ACC112 (cell line): ENCODE measurements around the gene FMNL2.

Source experiments
- H2AFZ ChIP-seq: fragments of 200-600 bp; sonication (generic); one replicate; pipeline ENCODE4 v1.6.0; 2017; ENCODE audit warnings: antibody characterized with exemption, low read length; ENCODE audit not compliant: unreplicated experiment
- H3K27ac ChIP-seq: fragments of 200-600 bp; sonication (generic); 2 replicates; pipeline ENCODE4 v1.5.1; 2014; ENCODE audit warnings: low read depth, mild to moderate bottlenecking, antibody characterized with exemption, low read length, moderate library complexity
- H3K27me3 ChIP-seq: fragments of 200-600 bp; sonication (generic); 2 replicates; pipeline ENCODE4 v1.6.1; 2014; ENCODE audit warnings: mild to moderate bottlenecking, antibody characterized with exemption, low read length, moderate library complexity, mixed read lengths; ENCODE audit not compliant: insufficient read depth
- H3K36me3 ChIP-seq: fragments of 200-600 bp; sonication (generic); 2 replicates; pipeline ENCODE4 v1.6.1; 2016; ENCODE audit warnings: mild to moderate bottlenecking, antibody characterized with exemption, low read length, moderate library complexity, mixed read lengths; ENCODE audit not compliant: insufficient read depth
- H3K4me1 ChIP-seq: fragments of 200-600 bp; sonication (generic); one replicate; pipeline ENCODE4 v1.6.1; 2016; ENCODE audit warnings: low read length, mixed read lengths; ENCODE audit not compliant: insufficient read depth, unreplicated experiment, control insufficient read depth
- H3K4me3 ChIP-seq: fragments of 200-600 bp; sonication (generic); 2 replicates; pipeline ENCODE4 v1.5.1; 2014; ENCODE audit warnings: mild to moderate bottlenecking, low read depth, low read length
- H3K79me2 ChIP-seq: fragments of 200-600 bp; sonication (generic); one replicate; pipeline ENCODE4 v1.6.0; 2016; ENCODE audit warnings: low read length; ENCODE audit not compliant: control insufficient read depth, unreplicated experiment, insufficient read depth

FMNL2 gene

DNA sequence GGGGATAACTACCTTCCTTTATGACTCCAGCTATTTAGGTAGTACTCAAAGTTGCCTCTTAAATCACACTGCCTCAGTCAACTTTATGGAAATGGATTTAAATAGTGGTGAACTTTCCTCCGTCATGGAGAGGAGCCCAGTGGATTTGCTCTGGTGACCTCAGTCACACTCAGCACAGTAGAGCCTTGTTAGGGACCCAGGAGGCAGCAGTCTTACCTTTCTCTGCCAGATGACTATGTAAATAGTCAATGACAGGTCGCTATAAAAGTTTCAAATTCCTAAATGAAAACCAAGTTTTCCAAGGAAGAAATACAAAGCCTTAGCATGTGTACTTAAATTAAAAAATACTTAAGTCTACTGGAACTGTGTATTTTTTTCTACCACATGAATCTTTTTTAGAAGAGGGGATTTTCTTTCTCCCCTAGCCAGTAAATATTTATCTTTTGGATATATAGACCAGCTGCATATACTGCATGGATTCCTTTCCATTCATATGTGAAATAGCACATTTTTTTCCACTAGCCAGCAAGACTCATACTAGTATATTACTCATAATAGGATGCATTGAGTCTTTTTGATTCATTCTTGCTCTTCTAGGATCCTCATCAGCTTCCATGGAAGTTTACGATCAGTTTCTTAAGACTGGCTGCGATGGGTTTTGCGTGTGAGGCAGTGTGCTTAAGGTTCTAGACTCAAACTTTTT lies 147.1 kb downstream of the FMNL2 start:
- Histone ChIP-seq H2AFZ (no peak overlapping the region), H3K36me3 (no peaks in the 10 kb centered on the region), H3K79me2 (peaks cover 48% of the 10 kb centered on the region), H3K4me1 (peaks cover 18% of the 10 kb centered on the region), H3K27ac (no peak overlapping the region), H3K27me3 (no peaks in the 10 kb centered on the region), H3K4me3 (no peak overlapping the region)

DNA sequence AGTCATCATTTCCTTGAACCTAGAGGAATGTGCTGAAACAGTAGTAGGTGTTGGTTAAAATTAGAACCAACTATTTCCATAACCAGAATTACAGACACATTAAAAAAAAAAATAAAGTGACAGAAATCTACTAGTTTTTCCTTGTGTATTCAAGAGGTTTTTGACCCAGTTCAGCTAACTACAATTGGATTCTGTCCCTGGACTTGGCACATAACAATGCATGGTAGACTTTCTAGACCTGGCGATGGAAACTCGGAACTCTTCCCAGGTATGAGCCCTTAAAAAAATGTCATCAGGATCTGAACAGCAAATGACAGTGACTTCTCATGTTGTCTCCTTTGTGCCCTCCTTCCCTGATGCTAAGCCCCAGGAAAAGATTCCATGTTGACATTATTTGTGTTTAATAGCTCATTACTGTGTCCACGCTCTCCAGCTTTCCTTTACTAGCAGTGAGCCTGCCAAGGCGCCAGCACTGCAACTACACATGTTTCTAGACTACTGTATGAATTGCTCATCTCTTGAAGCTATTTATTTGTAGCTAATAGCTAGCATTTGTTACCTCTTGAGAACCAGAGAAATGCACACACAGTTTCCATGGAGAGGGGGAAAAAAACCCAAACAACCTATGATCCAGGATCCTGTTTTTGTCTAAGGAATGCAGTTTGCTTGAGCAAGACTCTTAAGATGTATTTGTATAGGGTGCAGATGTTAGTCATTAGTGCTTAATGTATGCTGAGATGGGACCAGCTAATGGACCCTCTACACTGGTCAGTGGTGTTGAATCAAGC lies 148.5 kb downstream of the FMNL2 start:
- no peak overlapping the region for H3K4me3 ChIP-seq
- no peaks in the 10 kb centered on the region for H3K36me3 ChIP-seq
- peaks cover 15% of the 10 kb centered on the region for H3K4me1 ChIP-seq
- H3K79me2 ChIP-seq: peaks cover 45% of the 10 kb centered on the region
- H2AFZ ChIP-seq: no peak overlapping the region
- no peaks in the 10 kb centered on the region for H3K27me3 ChIP-seq
- no peak overlapping the region for H3K27ac ChIP-seq

DNA sequence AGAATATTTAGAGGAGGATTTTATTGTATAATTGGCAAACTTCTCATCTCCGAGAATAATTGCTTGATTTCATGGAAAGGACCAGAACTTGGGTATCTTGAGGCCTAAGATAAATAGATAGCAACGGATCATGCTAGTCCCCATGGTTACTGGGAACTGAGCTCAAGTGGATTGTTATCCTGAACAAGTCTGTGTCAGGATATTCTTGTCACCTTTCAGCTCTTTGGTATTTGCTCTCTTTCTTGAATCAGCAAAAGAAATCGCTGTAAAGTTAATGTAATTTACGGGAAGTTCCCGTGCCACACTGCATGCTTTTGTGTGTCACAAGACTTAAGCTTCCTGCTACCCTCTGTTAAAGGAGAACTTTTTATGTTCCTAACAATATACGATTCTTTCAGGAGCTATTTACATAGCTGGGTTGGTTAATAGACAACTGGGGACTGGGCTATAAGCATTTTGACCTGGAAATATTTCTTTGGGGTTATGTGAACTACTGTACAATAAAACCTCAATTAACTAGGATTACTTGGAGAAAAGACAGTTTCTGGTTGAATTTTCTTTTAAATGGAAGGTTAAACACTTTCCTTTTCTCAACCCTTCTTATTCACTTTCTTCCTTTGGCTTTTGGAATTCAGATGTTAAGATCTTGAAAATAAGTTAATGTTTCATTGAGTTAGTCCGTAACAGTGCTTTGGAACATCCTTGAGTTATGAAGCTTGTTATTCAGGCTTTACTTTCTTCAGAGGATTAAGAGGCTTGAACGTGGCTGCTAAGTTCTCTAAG lies 151.2 kb downstream of the FMNL2 start:
- Histone ChIP-seq H2AFZ (no peak overlapping the region), H3K79me2 (peaks cover 53% of the 10 kb centered on the region), H3K27ac (no peak overlapping the region), H3K4me1 (peaks cover 22% of the 10 kb centered on the region), H3K36me3 (no peaks in the 10 kb centered on the region), H3K4me3 (no peak overlapping the region), H3K27me3 (no peaks in the 10 kb centered on the region)

DNA sequence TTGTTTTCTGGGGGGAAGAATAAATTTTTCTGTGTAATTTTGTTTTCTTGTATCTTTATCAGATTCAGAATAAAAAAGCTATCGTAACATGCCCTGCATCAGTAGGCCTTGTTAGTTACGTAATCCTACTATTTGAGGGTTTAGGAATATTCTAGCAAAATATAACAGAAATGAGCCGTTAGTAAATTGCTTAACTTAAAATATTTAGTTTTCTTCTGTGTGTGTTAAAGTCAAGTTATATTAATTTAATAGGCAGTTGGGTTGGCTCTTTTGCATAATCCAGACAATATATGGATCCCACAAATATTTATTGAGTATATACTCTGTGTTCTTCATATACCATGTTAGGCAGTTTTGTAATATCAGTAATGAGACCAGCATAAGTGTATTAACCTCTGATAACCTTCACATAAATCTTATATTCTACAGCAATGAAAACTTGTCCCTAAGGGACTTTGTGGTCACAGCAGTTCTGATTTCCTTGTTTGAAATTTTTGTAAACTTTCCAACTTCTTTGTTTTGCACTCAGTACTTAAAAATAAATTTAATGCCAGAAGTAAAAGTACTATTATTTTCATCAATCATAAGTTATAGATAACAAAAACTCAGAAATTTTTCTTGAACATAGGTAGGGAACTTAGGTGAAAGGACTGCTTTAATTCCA lies 151.9 kb downstream of the FMNL2 start:
- no peak overlapping the region for H3K27ac ChIP-seq
- H3K79me2 ChIP-seq: peaks cover 49% of the 10 kb centered on the region
- peaks cover 22% of the 10 kb centered on the region for H3K4me1 ChIP-seq
- H3K27me3 ChIP-seq: no peaks in the 10 kb centered on the region
- H3K4me3 ChIP-seq: no peak overlapping the region
- no peaks in the 10 kb centered on the region for H3K36me3 ChIP-seq
- no peak overlapping the region for H2AFZ ChIP-seq

DNA sequence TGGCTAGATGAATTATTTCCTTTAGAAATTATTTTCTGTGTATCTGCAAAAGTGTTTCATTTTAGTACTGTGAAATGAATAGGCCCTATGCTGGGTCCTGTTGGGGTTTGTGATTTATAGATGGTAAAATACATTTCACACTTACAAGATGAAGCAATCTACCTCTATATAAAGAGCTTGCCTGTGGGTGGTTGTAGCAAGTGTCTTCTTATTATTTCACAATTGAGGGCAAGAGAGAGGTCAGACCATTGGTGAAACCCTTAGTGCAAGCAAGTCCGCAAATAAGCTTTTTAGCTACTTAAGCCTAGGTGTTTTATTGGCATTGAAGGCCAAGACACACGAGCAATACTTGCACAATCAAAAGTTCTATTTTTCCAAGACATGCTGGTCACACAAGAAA lies 153.1 kb downstream of the FMNL2 start:
- Histone ChIP-seq H3K4me1 (peaks cover 27% of the 10 kb centered on the region), H3K27me3 (no peaks in the 10 kb centered on the region), H3K4me3 (no peak overlapping the region), H3K36me3 (no peaks in the 10 kb centered on the region), H3K27ac (no peak overlapping the region), H3K79me2 (peaks cover 46% of the 10 kb centered on the region), H2AFZ (no peak overlapping the region)

DNA sequence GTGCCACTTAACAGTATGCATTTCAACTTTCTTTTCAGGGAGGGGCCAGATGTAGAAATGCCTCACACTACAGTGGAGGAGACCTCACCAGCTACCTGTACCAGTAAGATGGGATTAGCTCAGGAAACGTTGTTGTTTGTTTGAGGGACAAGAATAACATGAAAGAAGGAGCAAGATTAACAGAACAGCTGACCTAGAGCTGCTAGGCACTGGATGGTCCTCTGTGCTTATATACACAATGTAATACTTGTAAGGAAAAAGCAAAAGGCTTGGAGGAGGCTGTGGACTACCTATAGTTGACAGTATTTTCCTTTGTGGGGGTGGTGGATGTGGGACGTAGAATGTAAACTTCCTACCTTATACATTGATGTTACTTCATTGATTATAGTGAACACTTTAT lies 154.4 kb downstream of the FMNL2 start:
- no peak overlapping the region for H3K4me3 ChIP-seq
- H3K4me1 ChIP-seq: peaks cover 40% of the 10 kb centered on the region
- no peak overlapping the region for H3K27ac ChIP-seq
- H3K79me2 ChIP-seq: peaks cover 50% of the 10 kb centered on the region
- H2AFZ ChIP-seq: no peak overlapping the region
- no peaks in the 10 kb centered on the region for H3K27me3 ChIP-seq
- H3K36me3 ChIP-seq: no peaks in the 10 kb centered on the region

DNA sequence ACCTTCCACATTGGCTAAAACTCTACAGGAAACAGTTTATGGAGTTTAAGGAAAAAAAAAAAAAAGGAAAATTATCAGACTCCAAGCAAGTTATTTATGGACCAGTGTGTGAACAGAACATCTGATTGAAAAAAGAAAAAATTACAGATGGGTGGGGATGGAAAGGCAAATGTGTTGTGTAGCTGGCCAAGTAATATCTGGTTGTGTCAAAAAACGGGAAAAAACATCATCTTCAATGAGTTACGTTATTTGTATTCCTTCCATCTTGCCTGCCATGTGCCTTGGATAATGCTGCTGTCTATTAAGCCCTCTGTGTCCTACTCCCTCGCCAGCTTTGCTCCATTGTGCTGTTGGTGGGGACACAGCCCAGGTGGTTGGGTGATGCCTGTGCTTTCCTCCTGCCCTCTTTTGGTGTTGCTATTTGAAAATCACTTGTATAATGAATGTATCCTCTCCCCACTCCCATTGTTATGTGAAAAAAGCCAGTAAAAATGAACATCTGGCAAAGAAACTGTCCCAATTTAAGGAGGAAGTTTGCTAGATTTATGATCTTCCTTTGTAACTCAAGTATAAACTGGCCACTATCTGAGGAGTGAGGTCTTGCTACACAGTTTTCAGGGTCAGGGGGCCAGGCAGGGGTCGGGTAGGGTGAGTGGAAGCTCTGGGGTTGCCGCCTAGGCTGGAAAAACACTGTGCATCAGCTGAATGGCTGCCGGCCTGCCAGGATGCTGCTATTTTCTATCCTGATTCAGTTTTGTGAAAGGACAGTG lies 155.9 kb downstream of the FMNL2 start:
- no peak overlapping the region for H2AFZ ChIP-seq
- no peak overlapping the region for H3K4me3 ChIP-seq
- H3K27me3 ChIP-seq: no peaks in the 10 kb centered on the region
- H3K36me3 ChIP-seq: no peaks in the 10 kb centered on the region
- H3K27ac ChIP-seq: no peak overlapping the region
- H3K4me1 ChIP-seq: peaks cover 43% of the 10 kb centered on the region
- peaks cover 51% of the 10 kb centered on the region for H3K79me2 ChIP-seq

DNA sequence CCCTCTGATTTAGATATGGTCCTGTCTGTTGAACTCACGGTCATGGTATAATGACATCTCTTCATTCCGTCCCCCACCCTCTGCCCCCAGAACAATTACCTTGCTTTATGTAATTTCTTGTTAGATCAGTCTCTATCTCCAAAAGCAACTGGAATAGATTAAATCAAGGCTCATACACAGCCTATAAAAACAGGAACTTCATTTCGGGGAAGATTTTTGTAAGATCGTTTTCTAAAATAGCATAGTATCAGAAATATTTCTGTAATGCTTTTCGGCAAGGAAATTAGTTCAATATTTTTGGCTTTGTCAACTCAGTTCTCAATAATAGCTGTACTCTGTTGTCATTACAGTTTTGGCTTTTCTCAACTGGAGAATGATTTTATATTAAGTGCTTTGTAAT lies 157.2 kb downstream of the FMNL2 start:
- Histone ChIP-seq H3K79me2 (peaks cover 48% of the 10 kb centered on the region), H3K4me3 (no peak overlapping the region), H3K27me3 (no peaks in the 10 kb centered on the region), H3K27ac (no peak overlapping the region), H3K36me3 (no peaks in the 10 kb centered on the region), H3K4me1 (peaks cover 36% of the 10 kb centered on the region), H2AFZ (no peak overlapping the region)

DNA sequence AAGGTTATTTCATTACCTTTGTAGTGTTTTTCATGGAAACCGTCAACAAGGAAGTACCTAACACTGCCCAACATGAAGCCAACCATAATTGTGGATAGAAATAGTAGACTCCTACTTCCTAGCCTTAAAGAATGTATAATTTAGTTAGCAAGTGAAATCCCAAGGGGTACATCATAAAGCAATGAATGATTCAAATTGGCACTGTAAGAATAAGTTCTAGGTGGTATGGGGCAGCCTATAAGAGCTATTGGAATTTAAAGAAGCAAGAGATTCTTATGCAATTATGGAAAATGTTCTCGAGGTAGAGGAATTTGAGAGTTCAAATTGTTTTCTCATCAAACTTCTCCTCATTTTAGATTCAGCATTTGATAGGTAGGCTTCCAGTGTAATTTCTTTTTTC lies 157.9 kb downstream of the FMNL2 start:
- Histone ChIP-seq H3K36me3 (no peaks in the 10 kb centered on the region), H3K27me3 (no peaks in the 10 kb centered on the region), H2AFZ (no peak overlapping the region), H3K79me2 (peaks cover 54% of the 10 kb centered on the region), H3K4me3 (no peak overlapping the region), H3K4me1 (peaks cover 40% of the 10 kb centered on the region), H3K27ac (peak overlapping the region; percentile 31)

DNA sequence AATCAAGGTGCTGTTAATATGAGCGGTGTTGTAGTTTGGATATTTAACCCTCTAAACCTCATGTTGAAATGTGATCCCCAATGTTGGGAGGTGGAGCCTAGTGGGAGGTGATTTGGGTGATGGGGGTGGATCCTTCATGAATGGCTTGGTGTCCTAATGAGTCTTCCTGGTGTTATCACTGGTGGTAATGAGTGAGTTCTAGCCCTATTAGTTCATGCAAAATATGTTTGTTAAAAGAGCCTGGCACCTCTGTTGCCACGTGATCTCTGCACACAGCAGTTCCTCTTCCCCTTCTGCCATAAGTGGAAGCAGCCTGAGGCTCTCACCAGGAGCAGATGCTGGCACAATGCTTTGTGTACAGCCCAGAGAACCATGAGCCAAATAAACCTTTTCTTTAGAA lies 158.4 kb downstream of the FMNL2 start:
- Histone ChIP-seq H3K4me1 (peaks cover 45% of the 10 kb centered on the region), H3K36me3 (no peaks in the 10 kb centered on the region), H2AFZ (no peak overlapping the region), H3K79me2 (peaks cover 56% of the 10 kb centered on the region), H3K27ac (peak overlapping the region; percentile 31), H3K4me3 (no peak overlapping the region), H3K27me3 (no peaks in the 10 kb centered on the region)
